Stomach (tissue), 9 donors: ENCODE results near the gene VIT. TPM values are rescaled to one million over a fixed set of nuclear protein-coding genes. Genes with fewer than 3 reads are reported as not detected.

Experiments used
- DNase-seq, 2 donors: peaks; one replicate each; pipeline versions ENCODE4 v3.0.0 to v3.0.0-alpha.2; 2013 to 2019
- H3K27ac ChIP-seq, 5 donors: fragments of 200-600 bp in 4 of 5; sonication (generic) in 4 of 5; one replicate each; pipeline ENCODE4 v1.5.1; 2013 to 2019; ENCODE audit warnings: mild to moderate bottlenecking in 1 of 5, moderate library complexity in 1 of 5
- H3K27me3 ChIP-seq, 3 donors: fragments of 200-600 bp; sonication (generic); one replicate each; pipeline ENCODE4 v1.5.1; 2017 to 2019; ENCODE audit warnings: mixed run types in 1 of 3
- H3K36me3 ChIP-seq, 4 donors: fragments of 200-600 bp; sonication (generic); 1 replicate in 3 of 4; 2 replicates in 1 of 4; pipeline ENCODE4 v1.5.1; 2016 to 2019
- H3K4me1 ChIP-seq, 4 donors: fragments of 200-600 bp; sonication (generic); one replicate each; pipeline ENCODE4 v1.5.1; 2016 to 2019
- H3K4me3 ChIP-seq, 4 donors: fragments of 200-600 bp; sonication (generic) in 3 of 4; one replicate each; pipeline ENCODE4 v1.5.1; 2016 to 2019; ENCODE audit warnings: mild to moderate bottlenecking in 1 of 4
- H3K9me3 ChIP-seq, 4 donors: fragments of 200-600 bp; sonication (generic); one replicate each; pipeline ENCODE4 v1.5.1; 2016 to 2019
- EP300 ChIP-seq: sonication (generic); formaldehyde crosslinking; IDR thresholded peaks from one replicate; pipeline ENCODE4 v1.6.1; 2017; ENCODE audit warnings: antibody characterized with exemption
- POLR2A ChIP-seq, 4 donors: fragments of 450-650 bp; IDR thresholded peaks; one replicate each; pipeline ENCODE4 v1.6.1; 2016; ENCODE audit warnings: antibody characterized with exemption in 4 of 4, control low read depth in 2 of 4, mild to moderate bottlenecking in 1 of 4, moderate library complexity in 1 of 4
- POLR2AphosphoS5 ChIP-seq, 3 donors: sonication (generic); formaldehyde crosslinking; IDR thresholded peaks; one replicate each; pipeline ENCODE4 v1.6.1; 2016; ENCODE audit warnings: antibody characterized with exemption in 3 of 3
- WGBS, 5 donors: extraction: QIAGEN DNeasy Blood & Tissue Kit in 3 of 5; methylation state at CpG; one replicate each; pipeline versions ENCODE4 v1.1.5 to v1.1.7; 2013 to 2018; 5-methylcytosine and 5-hydroxymethylcytosine counted together
- intact Hi-C: fragments of 100-400 bp; cut with DNase I; formaldehyde crosslinking; loops from one replicate; pipeline ENCODE4 v1.15.1; 2023; ENCODE audit warnings: low total_unique reads
- polyA plus RNA-seq, 3 donors: library from polyadenylated mRNA; stranded (reverse); fragments of 200-250 nt; gene quantifications; one replicate each; pipeline ENCODE4 v1.2.3, GENCODE V29; 2013
- total RNA-seq, 5 donors: library from RNA; depleted of rRNA; stranded (reverse); fragments of >200 nt; gene quantifications; one replicate each; pipeline versions ENCODE4 v1.1.0 to v1.2.3, GENCODE V29; 2014 to 2016
- TF ChIP-seq, protein P1 (sequence below), 7 experiments: fragments of 450-650 bp in 4 of 7; fragments of 200-600 bp in 3 of 7; sonication (generic) in 3 of 7; IDR thresholded peaks; one replicate each; pipeline ENCODE4 v1.5.1; 2016 to 2019; ENCODE audit warnings: antibody characterized with exemption in 7 of 7, control low read depth in 2 of 7, mild to moderate bottlenecking in 1 of 7
- donor health status: healthy with polysubstance abuse.
- donor health status: Bipolar disorder and iron deficiency.
- donor health status: healthy.

Gene VIT
- total and polyA plus RNA-seq, 8 donors = 0.12 to 9.1 (median 2.0) TPM; not detected in 2

DNA sequence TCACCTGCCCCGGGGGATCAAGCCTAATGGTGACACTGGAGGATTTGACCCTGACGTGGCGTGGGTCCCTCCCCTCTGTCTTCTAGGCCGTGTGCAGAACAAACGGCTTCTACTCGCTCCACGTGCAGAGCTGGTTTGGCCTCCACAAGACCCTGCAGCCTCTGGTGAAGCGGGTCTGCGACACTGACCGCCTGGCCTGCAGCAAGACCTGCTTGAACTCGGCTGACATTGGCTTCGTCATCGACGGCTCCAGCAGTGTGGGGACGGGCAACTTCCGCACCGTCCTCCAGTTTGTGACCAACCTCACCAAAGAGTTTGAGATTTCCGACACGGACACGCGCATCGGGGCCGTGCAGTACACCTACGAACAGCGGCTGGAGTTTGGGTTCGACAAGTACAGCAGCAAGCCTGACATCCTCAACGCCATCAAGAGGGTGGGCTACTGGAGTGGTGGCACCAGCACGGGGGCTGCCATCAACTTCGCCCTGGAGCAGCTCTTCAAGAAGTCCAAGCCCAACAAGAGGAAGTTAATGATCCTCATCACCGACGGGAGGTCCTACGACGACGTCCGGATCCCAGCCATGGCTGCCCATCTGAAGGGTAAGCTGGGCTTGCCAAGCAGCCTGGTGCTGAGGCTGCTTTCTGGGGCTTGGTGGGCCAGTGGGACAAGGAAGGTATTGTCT is 112.0 kb downstream of the VIT start:
- no peak for TF ChIP-seq EP300
- TF ChIP-seq, protein P1, sequence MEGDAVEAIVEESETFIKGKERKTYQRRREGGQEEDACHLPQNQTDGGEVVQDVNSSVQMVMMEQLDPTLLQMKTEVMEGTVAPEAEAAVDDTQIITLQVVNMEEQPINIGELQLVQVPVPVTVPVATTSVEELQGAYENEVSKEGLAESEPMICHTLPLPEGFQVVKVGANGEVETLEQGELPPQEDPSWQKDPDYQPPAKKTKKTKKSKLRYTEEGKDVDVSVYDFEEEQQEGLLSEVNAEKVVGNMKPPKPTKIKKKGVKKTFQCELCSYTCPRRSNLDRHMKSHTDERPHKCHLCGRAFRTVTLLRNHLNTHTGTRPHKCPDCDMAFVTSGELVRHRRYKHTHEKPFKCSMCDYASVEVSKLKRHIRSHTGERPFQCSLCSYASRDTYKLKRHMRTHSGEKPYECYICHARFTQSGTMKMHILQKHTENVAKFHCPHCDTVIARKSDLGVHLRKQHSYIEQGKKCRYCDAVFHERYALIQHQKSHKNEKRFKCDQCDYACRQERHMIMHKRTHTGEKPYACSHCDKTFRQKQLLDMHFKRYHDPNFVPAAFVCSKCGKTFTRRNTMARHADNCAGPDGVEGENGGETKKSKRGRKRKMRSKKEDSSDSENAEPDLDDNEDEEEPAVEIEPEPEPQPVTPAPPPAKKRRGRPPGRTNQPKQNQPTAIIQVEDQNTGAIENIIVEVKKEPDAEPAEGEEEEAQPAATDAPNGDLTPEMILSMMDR (IDR thresholded peaks at IDR 0.05) = no peak
- no peak for TF ChIP-seq POLR2AphosphoS5 (IDR thresholded peaks at IDR 0.05)
- TF ChIP-seq POLR2A (IDR thresholded peaks at IDR 0.05) = no peak
- no peak for DNase-seq
- no peaks in the 10 kb centered on the region for H3K36me3 ChIP-seq
- no peaks in the 10 kb centered on the region for H3K27me3 ChIP-seq
- WGBS, 5 donors = 97 to 98% (median 97%) methylated on average over 35 of the region's 35 CpGs
- intact Hi-C loops = no loop called here
- no peak overlapping the region for H3K27ac ChIP-seq
- H3K9me3 ChIP-seq = no peaks in the 10 kb centered on the region
- H3K4me3 ChIP-seq = no peak overlapping the region
- H3K4me1 ChIP-seq = peaks cover 0 to 9% (median 0%) of the 10 kb centered on the region in 4 donors

DNA sequence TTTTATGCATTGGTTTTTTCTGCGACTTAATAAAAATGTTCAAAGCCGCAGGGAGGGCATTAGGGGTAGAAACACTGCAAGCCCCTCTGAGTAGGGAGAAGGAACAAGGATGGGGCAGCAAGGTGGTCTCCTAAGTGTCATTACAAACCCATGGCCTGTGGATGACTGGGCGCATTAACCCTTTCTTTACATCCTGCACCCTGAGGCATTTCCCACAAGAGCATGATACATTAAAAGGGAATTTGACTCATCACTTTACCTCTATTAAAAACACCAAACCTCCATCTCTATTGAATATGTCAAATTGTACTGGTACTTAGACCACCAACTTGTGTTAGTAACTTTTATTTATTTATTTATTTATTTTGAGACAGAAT is 112.5 kb downstream of the VIT start:
- no peak overlapping the region for H3K27ac ChIP-seq
- no peak for DNase-seq
- WGBS, 5 donors = 86 to 98% (median 93%) methylated on average over 3 of the region's 3 CpGs

DNA sequence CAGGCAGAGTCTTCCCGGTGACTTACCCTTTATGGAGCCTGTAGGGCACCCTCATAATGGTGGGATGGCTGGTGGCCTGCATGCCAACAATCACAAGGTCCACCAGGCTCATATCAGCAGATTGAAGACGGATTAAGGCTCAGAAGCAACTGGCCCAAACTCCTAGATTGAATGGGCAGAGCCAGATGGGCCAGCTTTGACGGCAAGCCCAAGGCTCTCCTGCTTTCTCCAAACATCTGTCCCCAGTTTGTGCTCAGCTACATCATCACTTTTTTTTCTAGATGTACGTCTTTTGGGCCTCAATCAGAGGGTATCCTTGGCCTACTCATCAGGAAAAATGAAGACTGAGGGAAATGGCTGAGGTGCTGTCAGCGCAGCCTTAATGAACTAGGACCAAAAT is 114.6 kb downstream of the VIT start:
- TF ChIP-seq POLR2A (IDR thresholded peaks at IDR 0.05) = no peak
- TF ChIP-seq EP300 = no peak
- TF ChIP-seq POLR2AphosphoS5 (IDR thresholded peaks at IDR 0.05) = no peak
- TF ChIP-seq, protein P1 (IDR thresholded peaks at IDR 0.05) = no peak
- no peaks in the 10 kb centered on the region for H3K27me3 ChIP-seq
- intact Hi-C loops = no loop called here
- H3K36me3 ChIP-seq = no peaks in the 10 kb centered on the region
- H3K9me3 ChIP-seq = no peaks in the 10 kb centered on the region
- H3K4me1 ChIP-seq = peaks cover 0 to 9% (median 0%) of the 10 kb centered on the region in 4 donors
- no peak overlapping the region for H3K27ac ChIP-seq
- H3K4me3 ChIP-seq = no peak overlapping the region
- no peak for DNase-seq
- 85 to 93% (median 90%) methylated on average over 5 of the region's 5 CpGs for WGBS, 5 donors

More for the DNA sequence above, 112.5 kb downstream of the VIT start:
- Histone ChIP-seq H3K4me1 (peaks cover 0 to 9% (median 0%) of the 10 kb centered on the region in 4 donors), H3K9me3 (no peaks in the 10 kb centered on the region), H3K4me3 (no peak overlapping the region), H3K36me3 (no peaks in the 10 kb centered on the region), H3K27me3 (no peaks in the 10 kb centered on the region)
- no peak for TF ChIP-seq EP300
- TF ChIP-seq POLR2A (IDR thresholded peaks at IDR 0.05) = no peak
- no peak for TF ChIP-seq POLR2AphosphoS5 (IDR thresholded peaks at IDR 0.05)
- TF ChIP-seq, protein P1 (IDR thresholded peaks at IDR 0.05) = no peak
- intact Hi-C loops = no loop called here

DNA sequence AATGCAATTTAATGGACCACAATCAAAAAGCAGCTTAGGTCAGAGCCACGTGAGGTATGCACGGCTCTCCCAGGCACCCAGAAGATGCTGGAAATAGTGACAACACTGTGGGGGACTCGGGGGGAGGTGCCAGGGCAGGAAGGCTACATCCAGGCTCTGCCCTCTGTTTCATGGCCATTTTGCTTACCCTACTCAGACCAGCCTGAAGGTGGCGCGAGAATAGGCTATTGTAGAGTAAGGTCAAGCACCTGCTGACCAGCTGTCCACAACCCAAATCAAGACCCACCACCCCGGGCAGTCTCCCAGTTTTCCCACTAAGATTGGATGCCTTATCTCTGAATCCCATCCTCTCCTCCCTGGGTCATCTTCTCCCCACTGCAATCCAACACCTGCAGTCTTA is 115.7 kb downstream of the VIT start:
- no peak for DNase-seq
- Histone ChIP-seq H3K4me3 (no peak overlapping the region), H3K27ac (no peak overlapping the region), H3K27me3 (no peaks in the 10 kb centered on the region), H3K9me3 (no peaks in the 10 kb centered on the region), H3K36me3 (no peaks in the 10 kb centered on the region), H3K4me1 (peaks cover 0 to 9% (median 0%) of the 10 kb centered on the region in 4 donors)
- intact Hi-C loops = no loop called here
- WGBS, 5 donors = 37 to 47% (median 41%) methylated on average over 6 of the region's 6 CpGs
- TF ChIP-seq POLR2A (IDR thresholded peaks at IDR 0.05) (no peak), EP300 (no peak), POLR2AphosphoS5 (IDR thresholded peaks at IDR 0.05) (no peak)
- TF ChIP-seq, protein P1 (IDR thresholded peaks at IDR 0.05) = no peak
